HEK293 (cell line): ENCODE measurements around the gene RAB3B.
"Not testable (repeated sequence)": the region's sequence is repeated elsewhere in the genome, so short reads cannot be mapped to it uniquely, and the experiment has no call there.

Source experiments
- CTCF ChIA-PET: fragments of 350-600 bp; formaldehyde crosslinking; extraction: SDS; loops from one replicate; lab custom pipeline; 2021; ENCODE audit warnings: antibody characterized with exemption; lab: Yijun Ruan, JAX
- POLR2A ChIA-PET: fragments of 300-600 bp; formaldehyde crosslinking; extraction: SDS; loops from one replicate; lab custom pipeline; 2020; ENCODE audit warnings: antibody characterized with exemption, inconsistent platforms; lab: Yijun Ruan, JAX
- H3K27ac ChIP-seq: fragments of 200-500 bp; sonication (Bioruptor generic); 2 replicates; pipeline ENCODE4 v1.5.1; 2014; ENCODE audit warnings: low read depth, low read length, control low read depth, inconsistent platforms; ENCODE audit errors: extremely low read depth
- H3K36me3 ChIP-seq, 2 experiments: fragments of 200-500 bp in 1 of 2; sonication (Bioruptor generic) in 1 of 2; 1 replicate in 1 of 2; 2 replicates in 1 of 2; pipeline ENCODE4 v1.5.1; 2014 to 2017; ENCODE audit warnings: inconsistent platforms in 2 of 2, low read length in 2 of 2; ENCODE audit not compliant: control insufficient read depth in 2 of 2, insufficient read depth in 1 of 2
- H3K4me1 ChIP-seq: fragments of 200-500 bp; sonication (Bioruptor generic); 2 replicates; pipeline ENCODE4 v1.5.1; 2014; ENCODE audit warnings: mild to moderate bottlenecking, low read length, inconsistent platforms; ENCODE audit not compliant: control insufficient read depth, insufficient read depth
- H3K4me3 ChIP-seq: 2 replicates; pipeline ENCODE4 v1.5.1; 2011; ENCODE audit warnings: low read depth, mild to moderate bottlenecking, control low read depth, low read length, moderate library complexity
- H3K9me3 ChIP-seq: fragments of 200-500 bp; sonication (Bioruptor generic); 2 replicates; pipeline ENCODE4 v1.5.1; 2014; ENCODE audit warnings: low read depth, low read length, inconsistent platforms; ENCODE audit not compliant: control insufficient read depth, insufficient read depth
- EGR2 ChIP-seq: fragments of 450-650 bp; formaldehyde crosslinking; IDR thresholded peaks from 2 replicates; pipeline ENCODE4 v1.5.1; 2016; ENCODE audit warnings: low read depth, missing biosample characterization, missing genetic modification characterization
- GLIS2 ChIP-seq: fragments of 450-650 bp; formaldehyde crosslinking; IDR thresholded peaks from 2 replicates; pipeline ENCODE4 v1.5.1; 2016; ENCODE audit warnings: missing biosample characterization, missing genetic modification characterization
- HOXD13 ChIP-seq: sonication (generic); formaldehyde crosslinking; IDR thresholded peaks from 2 replicates; pipeline ENCODE4 v1.8.0; 2022; ENCODE audit warnings: missing genetic modification reagents, borderline replicate concordance
- KLF1 ChIP-seq: fragments of 450-650 bp; formaldehyde crosslinking; IDR thresholded peaks from 2 replicates; pipeline ENCODE4 v1.5.1; 2016; ENCODE audit warnings: missing biosample characterization, missing genetic modification characterization
- PRDM1 ChIP-seq: fragments of 450-650 bp; formaldehyde crosslinking; IDR thresholded peaks from 2 replicates; pipeline ENCODE4; 2016; ENCODE audit warnings: missing biosample characterization, missing genetic modification characterization
- PRDM10 ChIP-seq: fragments of 450-650 bp; formaldehyde crosslinking; IDR thresholded peaks from 2 replicates; pipeline ENCODE4 v1.5.1; 2016; ENCODE audit warnings: missing biosample characterization, missing genetic modification characterization
- ZBTB21 ChIP-seq: fragments of 450-650 bp; formaldehyde crosslinking; IDR thresholded peaks from 2 replicates; pipeline ENCODE4 v1.5.1; 2017; ENCODE audit warnings: missing biosample characterization, missing genetic modification characterization
- ZFHX2 ChIP-seq: fragments of 450-650 bp; formaldehyde crosslinking; conservative IDR thresholded peaks from 2 replicates; pipeline ENCODE4 v1.5.1; 2016; ENCODE audit warnings: missing biosample characterization, missing genetic modification characterization
- ZNF132 ChIP-seq: fragments of 450-650 bp; formaldehyde crosslinking; IDR thresholded peaks from 2 replicates; pipeline ENCODE4 v1.5.1; 2017; ENCODE audit warnings: missing biosample characterization, missing genetic modification characterization, borderline replicate concordance
- ZNF146 ChIP-seq: fragments of 450-650 bp; formaldehyde crosslinking; IDR thresholded peaks from 2 replicates; pipeline ENCODE4 v1.5.1; 2016; ENCODE audit warnings: missing biosample characterization, missing genetic modification characterization
- ZNF404 ChIP-seq: fragments of 450-650 bp; formaldehyde crosslinking; IDR thresholded peaks from 2 replicates; pipeline ENCODE4 v1.5.1; 2017; ENCODE audit warnings: missing biosample characterization, missing genetic modification characterization
- ZNF501 ChIP-seq: fragments of 450-650 bp; formaldehyde crosslinking; IDR thresholded peaks from 2 replicates; pipeline ENCODE4 v1.5.1; 2016; ENCODE audit warnings: missing biosample characterization, missing genetic modification characterization
- ZNF549 ChIP-seq: fragments of 450-650 bp; IDR thresholded peaks from 2 replicates; pipeline ENCODE4 v1.5.1; 2018; ENCODE audit warnings: missing biosample characterization, missing genetic modification characterization, mild to moderate bottlenecking, inconsistent platforms, moderate library complexity
- ZNF561 ChIP-seq: fragments of 450-650 bp; IDR thresholded peaks from 2 replicates; pipeline ENCODE4 v1.5.1; 2018; ENCODE audit warnings: missing biosample characterization, missing genetic modification characterization, borderline replicate concordance
- ZNF621 ChIP-seq: fragments of 450-650 bp; formaldehyde crosslinking; IDR thresholded peaks from 2 replicates; pipeline ENCODE4 v1.5.1; 2017; ENCODE audit warnings: missing biosample characterization, missing genetic modification characterization
- ZNF664 ChIP-seq: fragments of 450-650 bp; formaldehyde crosslinking; IDR thresholded peaks from 2 replicates; pipeline ENCODE4 v1.5.1; 2016; ENCODE audit warnings: missing biosample characterization, missing genetic modification characterization
- ZNF670 ChIP-seq: fragments of 450-650 bp; formaldehyde crosslinking; IDR thresholded peaks from 2 replicates; pipeline ENCODE4 v1.5.1; 2016; ENCODE audit warnings: missing biosample characterization, missing genetic modification characterization, low read depth
- ZNF692 ChIP-seq: fragments of 450-650 bp; formaldehyde crosslinking; IDR thresholded peaks from 2 replicates; pipeline ENCODE4 v1.5.1; 2016; ENCODE audit warnings: missing biosample characterization, missing genetic modification characterization

RAB3B gene

GRCh38 chr1:51899022-51899421 lies 91.5 kb downstream of the RAB3B start:
- no peak overlapping the region for H3K27ac ChIP-seq
- POLR2A ChIA-PET, result no interaction called here
- no peaks in the 10 kb centered on the region for H3K9me3 ChIP-seq
- CTCF ChIA-PET, result interaction anchor here (1.0 to 5.5 kb wide), 4 partner anchors 23 to 104 kb away, joined by 3 to 70 read pairs (median 16); no protein-coding TSS in a partner anchor
- H3K36me3 ChIP-seq, result no peaks in the 10 kb centered on the region
- H3K4me3 ChIP-seq, result no peak overlapping the region
- TF ChIP-seq ZNF404 (tag by site-specific recombination) (no peak), KLF1 (tag by site-specific recombination) (no peak), EGR2 (tag by site-specific recombination) (peak; percentile 15; the same call in 1 of the 2 replicates), ZFHX2 (peak; percentile 78), ZNF132 (no peak)
- no peaks in the 10 kb centered on the region for H3K4me1 ChIP-seq

GRCh38 chr1:51898090-51898734 lies 92.3 kb downstream of the RAB3B start:
- ChIA-PET POLR2A (interaction anchor here (0.7 kb wide), 1 partner anchor 55 kb away, joined by 3 read pairs; no protein-coding TSS in a partner anchor), CTCF (interaction anchor here (0.6 to 5.5 kb wide), 16 partner anchors 11 to 709 kb away, joined by 3 to 70 read pairs (median 3); no protein-coding TSS in a partner anchor)
- no peaks in the 10 kb centered on the region for H3K9me3 ChIP-seq
- H3K27ac ChIP-seq, result no peak overlapping the region
- 0 out of 2 replicates have a peak, but pooled peaks have one; percentile 37 for TF ChIP-seq PRDM1 (tag by site-specific recombination)
- TF ChIP-seq ZBTB21 (tag by site-specific recombination), result no peak
- H3K36me3 ChIP-seq, result no peaks in the 10 kb centered on the region
- no peaks in the 10 kb centered on the region for H3K4me1 ChIP-seq
- no peak overlapping the region for H3K4me3 ChIP-seq

GRCh38 chr1:51897699-51898031 lies 92.8 kb downstream of the RAB3B start:
- Histone ChIP-seq H3K4me3 (no peak overlapping the region), H3K9me3 (no peaks in the 10 kb centered on the region), H3K27ac (no peak overlapping the region), H3K36me3 (no peaks in the 10 kb centered on the region), H3K4me1 (no peaks in the 10 kb centered on the region)
- POLR2A ChIA-PET, result interaction anchor here (0.7 kb wide), 1 partner anchor 55 kb away, joined by 3 read pairs; no protein-coding TSS in a partner anchor
- CTCF ChIA-PET, result interaction anchor here (0.6 to 5.5 kb wide), 19 partner anchors 10 to 709 kb away, joined by 3 to 70 read pairs (median 4); no protein-coding TSS in a partner anchor
- TF ChIP-seq ZNF549 (tag by site-specific recombination), result no peak

- H3K27ac ChIP-seq, H3K4me3 ChIP-seq, CTCF ChIA-PET, H3K36me3 ChIP-seq, H3K4me1 ChIP-seq, H3K9me3 ChIP-seq, POLR2A ChIA-PET: not testable (repeated sequence)
- TF ChIP-seq ZNF146 (tag by site-specific recombination), result peak; percentile 68
Observed at GRCh38 chr1:51894748-51895147, 95.8 kb downstream of the RAB3B start.

GRCh38 chr1:51878616-51879336 lies 111.7 kb downstream of the RAB3B start, which contains the start of gene NRDC:
TSS of gene NRDC (minus strand) at chr1:51878727. CDS start at chr1:51878615, 112 bp downstream.
- CTCF ChIA-PET, result interaction anchor here (0.6 to 0.8 kb wide), 2 partner anchors 18 to 180 kb away, joined by 4 to 7 read pairs; no protein-coding TSS in a partner anchor
- Histone ChIP-seq H3K9me3 (no peaks in the 10 kb centered on the region), H3K27ac (peak within 1 kb of the TSS; percentile 95), H3K36me3 (peaks cover 0 to 4% of the 10 kb centered on the region in 2 experiments; a peak in 1 of 3 replicates), H3K4me1 (no peaks in the 10 kb centered on the region), H3K4me3 (peak within 1 kb of the TSS; percentile 96)
- POLR2A ChIA-PET, result interaction anchor here (1.0 to 1.4 kb wide), 4 partner anchors 10 to 964 kb away, joined by 3 to 4 read pairs (median 3); partner anchors contain the start of genes RNF11 and ZYG11A
- TF ChIP-seq ZNF670, result no peak
- peak; percentile 79 for TF ChIP-seq ZNF692
- TF ChIP-seq ZNF501, result peak; percentile 90
- TF ChIP-seq GLIS2 (tag by site-specific recombination), result peak; percentile 8; the same call in 1 of the 2 replicates
- TF ChIP-seq PRDM10 (tag by site-specific recombination), result peak; percentile 86
- TF ChIP-seq ZNF561 (tag by site-specific recombination), result peak; percentile 42; the same call in 1 of the 2 replicates
- no peak for TF ChIP-seq ZNF621 (tag by site-specific recombination)
- TF ChIP-seq HOXD13 (CRISPR knock-in tag), result no peak
- peak; percentile 48; the same call in 1 of the 2 replicates for TF ChIP-seq ZNF664 (tag by site-specific recombination)
